NCI-H526 treated with DMSO at 0.1 percent for 48 hours (cell line): ENCODE measurements around the gene TRIM17.

Source experiments
- DNase-seq: peaks from one replicate; lab custom pipeline; 2025; lab: John Stamatoyannopoulos, UW

Gene TRIM17

GRCh38 chr1:228417061-228417460, 400 bp upstream of the TRIM17 start:
- no peak for DNase-seq

- DNase-seq, result no peak
Observed at GRCh38 chr1:228415853-228416216, 826 bp downstream of the TRIM17 start.

- no peak for DNase-seq
Observed at GRCh38 chr1:228415221-228415620, 1.4 kb downstream of the TRIM17 start.

GRCh38 chr1:228414511-228415211, 2.0 kb downstream of the TRIM17 start:
- no peak for DNase-seq

- DNase-seq, result no peak
Observed at GRCh38 chr1:228413241-228414010, 3.2 kb downstream of the TRIM17 start.

- DNase-seq, result no peak
Observed at GRCh38 chr1:228411548-228412430, 4.9 kb downstream of the TRIM17 start.

GRCh38 chr1:228411121-228411520, 5.5 kb downstream of the TRIM17 start:
- no peak for DNase-seq

- no peak for DNase-seq
Observed at GRCh38 chr1:228410671-228411070, 6.0 kb downstream of the TRIM17 start.

GRCh38 chr1:228410015-228410414, 6.6 kb downstream of the TRIM17 start:
- no peak for DNase-seq

GRCh38 chr1:228408869-228409805, 7.5 kb downstream of the TRIM17 start:
- DNase-seq, result no peak

- no peak for DNase-seq
Observed at GRCh38 chr1:228408041-228408868, 8.4 kb downstream of the TRIM17 start.

GRCh38 chr1:228407106-228408040, 9.3 kb downstream of the TRIM17 start:
- DNase-seq, result no peak

GRCh38 chr1:228405979-228406228, 10.8 kb downstream of the TRIM17 start:
- DNase-seq, result no peak

- DNase-seq, result no peak
Observed at GRCh38 chr1:228405200-228405978, 11.3 kb downstream of the TRIM17 start.

GRCh38 chr1:228404107-228404720, 12.4 kb downstream of the TRIM17 start:
- no peak for DNase-seq

- no peak for DNase-seq
Observed at GRCh38 chr1:228403231-228403631, 13.4 kb downstream of the TRIM17 start.

GRCh38 chr1:228402641-228403025, 14.0 kb downstream of the TRIM17 start:
- no peak for DNase-seq
